Measurements from ENCODE around the gene CARD14. TPM values are rescaled to one million over a fixed set of nuclear protein-coding genes. Genes with fewer than 3 reads are reported as not detected.

The CARD14 gene
- total and polyA plus RNA-seq, 2 of the 13 experiments (the other 11 are each of a cell fraction or from before 2014, with no cell fraction given): 0.11 TPM; not detected in 1

DNA sequence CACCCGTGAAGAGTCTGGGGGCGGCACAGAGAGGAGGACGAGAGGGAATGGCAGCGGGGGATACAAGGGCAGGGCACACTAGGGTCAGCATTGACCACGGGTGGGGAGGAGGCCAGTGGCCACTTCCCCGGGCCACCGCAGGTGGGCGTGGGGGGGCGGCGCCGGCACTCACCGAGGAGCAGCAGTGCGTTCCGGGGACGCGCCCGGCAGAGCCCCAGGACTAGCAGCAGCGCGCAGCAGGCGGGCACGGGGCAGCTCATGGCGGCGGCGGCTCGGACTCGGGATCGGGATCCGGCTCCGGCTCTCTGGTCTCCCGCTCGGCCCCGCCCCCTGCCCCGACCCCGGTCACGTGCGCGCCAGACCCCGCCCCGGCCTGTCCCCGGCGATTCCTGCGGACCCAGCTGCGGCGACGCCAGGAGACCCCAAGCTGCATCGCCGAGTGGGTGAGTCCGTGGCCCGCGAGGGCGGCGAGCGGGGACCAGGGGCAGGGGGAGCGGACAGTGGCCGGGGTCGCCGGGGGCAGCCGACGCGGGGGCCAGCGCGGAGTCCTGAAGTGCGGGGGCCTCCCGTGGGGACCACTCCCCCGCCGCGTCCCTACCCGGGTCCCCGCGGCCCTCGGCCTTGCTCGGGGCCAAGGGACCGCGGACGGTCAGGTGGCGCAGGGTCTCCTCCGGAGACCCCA lies 50.4 kb downstream of the CARD14 start, which contains the start of the genes SGSH and SLC26A11 (continued):
- TF ChIP-seq ZFP37 (CRISPR knock-in tag; IDR thresholded peaks at IDR 0.05; ENCODE audit: borderline replicate concordance): no peak
- no peak for TF ChIP-seq PHF21A (CRISPR knock-in tag; IDR thresholded peaks at IDR 0.05)
- TF ChIP-seq ZNF225 (CRISPR knock-in tag; IDR thresholded peaks at IDR 0.05): no peak; the same call in 1 of the 2 replicates
- TF ChIP-seq, protein P1, sequence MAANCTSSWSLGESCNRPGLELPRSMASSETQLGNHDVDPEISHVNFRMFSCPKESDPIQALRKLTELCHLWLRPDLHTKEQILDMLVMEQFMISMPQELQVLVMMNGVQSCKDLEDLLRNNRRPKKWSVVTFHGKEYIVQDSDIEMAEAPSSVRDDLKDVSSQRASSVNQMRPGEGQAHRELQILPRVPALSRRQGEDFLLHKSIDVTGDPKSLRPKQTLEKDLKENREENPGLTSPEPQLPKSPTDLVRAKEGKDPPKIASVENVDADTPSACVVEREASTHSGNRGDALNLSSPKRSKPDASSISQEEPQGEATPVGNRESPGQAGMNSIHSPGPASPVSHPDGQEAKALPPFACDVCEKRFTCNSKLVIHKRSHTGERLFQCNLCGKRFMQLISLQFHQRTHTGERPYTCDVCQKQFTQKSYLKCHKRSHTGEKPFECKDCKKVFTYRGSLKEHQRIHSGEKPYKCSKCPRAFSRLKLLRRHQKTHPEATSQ (CRISPR knock-in tag; IDR thresholded peaks at IDR 0.05; ENCODE audit: borderline replicate concordance): no peak
- no peak for TF ChIP-seq MXI1 (IDR thresholded peaks at IDR 0.05; ENCODE audit: borderline replicate concordance, low read depth, low read length)
- TF ChIP-seq RBM22 (optimal IDR thresholded peaks at IDR 0.05; ENCODE audit: low read length): no peak
- TF ChIP-seq ZC3H4 (CRISPR knock-in tag; IDR thresholded peaks at IDR 0.05; ENCODE audit: borderline replicate concordance): peak; percentile 61; the same call in 1 of the 2 replicates
- TF ChIP-seq MYNN (CRISPR knock-in tag; IDR thresholded peaks at IDR 0.05; ENCODE audit: low read depth): 0 out of 2 replicates have a peak, but pooled peaks have one; percentile 36
- no peak for TF ChIP-seq ZNF782 (CRISPR knock-in tag; IDR thresholded peaks at IDR 0.05; ENCODE audit: borderline replicate concordance)
- TF ChIP-seq, protein P2, sequence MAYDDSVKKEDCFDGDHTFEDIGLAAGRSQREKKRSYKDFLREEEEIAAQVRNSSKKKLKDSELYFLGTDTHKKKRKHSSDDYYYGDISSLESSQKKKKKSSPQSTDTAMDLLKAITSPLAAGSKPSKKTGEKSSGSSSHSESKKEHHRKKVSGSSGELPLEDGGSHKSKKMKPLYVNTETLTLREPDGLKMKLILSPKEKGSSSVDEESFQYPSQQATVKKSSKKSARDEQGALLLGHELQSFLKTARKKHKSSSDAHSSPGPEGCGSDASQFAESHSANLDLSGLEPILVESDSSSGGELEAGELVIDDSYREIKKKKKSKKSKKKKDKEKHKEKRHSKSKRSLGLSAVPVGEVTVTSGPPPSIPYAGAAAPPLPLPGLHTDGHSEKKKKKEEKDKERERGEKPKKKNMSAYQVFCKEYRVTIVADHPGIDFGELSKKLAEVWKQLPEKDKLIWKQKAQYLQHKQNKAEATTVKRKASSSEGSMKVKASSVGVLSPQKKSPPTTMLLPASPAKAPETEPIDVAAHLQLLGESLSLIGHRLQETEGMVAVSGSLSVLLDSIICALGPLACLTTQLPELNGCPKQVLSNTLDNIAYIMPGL (CRISPR knock-in tag; IDR thresholded peaks at IDR 0.05; ENCODE audit: borderline replicate concordance in 1 of 2, low read depth in 1 of 2): peak in 1 of 2 experiments; percentile 81; a peak in 2 of 4 replicates
- TF ChIP-seq ISX (CRISPR knock-in tag; conservative IDR thresholded peaks at IDR 0.05): 0 out of 2 replicates have a peak, but pooled peaks have one; percentile 66
- TF ChIP-seq GZF1 (CRISPR knock-in tag; IDR thresholded peaks at IDR 0.05): no peak
- TF ChIP-seq, protein P3, sequence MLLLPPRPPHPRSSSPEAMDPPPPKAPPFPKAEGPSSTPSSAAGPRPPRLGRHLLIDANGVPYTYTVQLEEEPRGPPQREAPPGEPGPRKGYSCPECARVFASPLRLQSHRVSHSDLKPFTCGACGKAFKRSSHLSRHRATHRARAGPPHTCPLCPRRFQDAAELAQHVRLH (CRISPR knock-in tag; IDR thresholded peaks at IDR 0.05; ENCODE audit: borderline replicate concordance, low read depth): no peak; the same call in 1 of the 2 replicates
- TF ChIP-seq HHEX (CRISPR knock-in tag; IDR thresholded peaks at IDR 0.05): no peak
- TF ChIP-seq, protein P4, sequence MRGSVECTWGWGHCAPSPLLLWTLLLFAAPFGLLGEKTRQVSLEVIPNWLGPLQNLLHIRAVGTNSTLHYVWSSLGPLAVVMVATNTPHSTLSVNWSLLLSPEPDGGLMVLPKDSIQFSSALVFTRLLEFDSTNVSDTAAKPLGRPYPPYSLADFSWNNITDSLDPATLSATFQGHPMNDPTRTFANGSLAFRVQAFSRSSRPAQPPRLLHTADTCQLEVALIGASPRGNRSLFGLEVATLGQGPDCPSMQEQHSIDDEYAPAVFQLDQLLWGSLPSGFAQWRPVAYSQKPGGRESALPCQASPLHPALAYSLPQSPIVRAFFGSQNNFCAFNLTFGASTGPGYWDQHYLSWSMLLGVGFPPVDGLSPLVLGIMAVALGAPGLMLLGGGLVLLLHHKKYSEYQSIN (CRISPR knock-in tag; IDR thresholded peaks at IDR 0.05; ENCODE audit: borderline replicate concordance): no peak
- TF ChIP-seq, protein P5, sequence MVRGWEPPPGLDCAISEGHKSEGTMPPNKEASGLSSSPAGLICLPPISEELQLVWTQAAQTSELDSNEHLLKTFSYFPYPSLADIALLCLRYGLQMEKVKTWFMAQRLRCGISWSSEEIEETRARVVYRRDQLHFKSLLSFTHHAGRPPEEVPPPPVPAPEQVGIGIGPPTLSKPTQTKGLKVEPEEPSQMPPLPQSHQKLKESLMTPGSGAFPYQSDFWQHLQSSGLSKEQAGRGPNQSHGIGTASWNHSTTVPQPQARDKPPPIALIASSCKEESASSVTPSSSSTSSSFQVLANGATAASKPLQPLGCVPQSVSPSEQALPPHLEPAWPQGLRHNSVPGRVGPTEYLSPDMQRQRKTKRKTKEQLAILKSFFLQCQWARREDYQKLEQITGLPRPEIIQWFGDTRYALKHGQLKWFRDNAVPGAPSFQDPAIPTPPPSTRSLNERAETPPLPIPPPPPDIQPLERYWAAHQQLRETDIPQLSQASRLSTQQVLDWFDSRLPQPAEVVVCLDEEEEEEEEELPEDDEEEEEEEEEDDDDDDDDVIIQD (CRISPR knock-in tag; IDR thresholded peaks at IDR 0.05; ENCODE audit: low read depth): no peak
- TF ChIP-seq ZNF251 (CRISPR knock-in tag; IDR thresholded peaks at IDR 0.05): no peak
- peak; percentile 51; the same call in 1 of the 2 replicates for TF ChIP-seq PITX1 (CRISPR knock-in tag; IDR thresholded peaks at IDR 0.05)
- TF ChIP-seq MAFF (IDR thresholded peaks at IDR 0.05; ENCODE audit: low read depth, low read length): no peak
- TF ChIP-seq, protein P6, sequence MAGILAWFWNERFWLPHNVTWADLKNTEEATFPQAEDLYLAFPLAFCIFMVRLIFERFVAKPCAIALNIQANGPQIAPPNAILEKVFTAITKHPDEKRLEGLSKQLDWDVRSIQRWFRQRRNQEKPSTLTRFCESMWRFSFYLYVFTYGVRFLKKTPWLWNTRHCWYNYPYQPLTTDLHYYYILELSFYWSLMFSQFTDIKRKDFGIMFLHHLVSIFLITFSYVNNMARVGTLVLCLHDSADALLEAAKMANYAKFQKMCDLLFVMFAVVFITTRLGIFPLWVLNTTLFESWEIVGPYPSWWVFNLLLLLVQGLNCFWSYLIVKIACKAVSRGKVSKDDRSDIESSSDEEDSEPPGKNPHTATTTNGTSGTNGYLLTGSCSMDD (CRISPR knock-in tag; IDR thresholded peaks at IDR 0.05): 0 out of 2 replicates have a peak, but pooled peaks have one; percentile 29
- peak; percentile 80 for TF ChIP-seq ZFX (CRISPR knock-in tag; IDR thresholded peaks at IDR 0.05; ENCODE audit: low read depth)
- no peak; the same call in 1 of the 2 replicates for TF ChIP-seq ZNF263 (CRISPR knock-in tag; IDR thresholded peaks at IDR 0.05)
